Breast epithelium (tissue), 3 donors: ENCODE data around the gene COCH.

Experiments
- CTCF ChIP-seq, 3 donors: fragments of 450-650 bp; IDR thresholded peaks; one replicate each; pipeline ENCODE4 v1.5.1; 2016 to 2017; ENCODE audit warnings: antibody characterized with exemption in 3 of 3, mild to moderate bottlenecking in 3 of 3, moderate library complexity in 3 of 3
- POLR2A ChIP-seq: fragments of 450-650 bp; IDR thresholded peaks from one replicate; pipeline ENCODE4 v1.6.1; 2016; ENCODE audit warnings: antibody characterized with exemption, mild to moderate bottlenecking, moderate library complexity
- POLR2AphosphoS5 ChIP-seq, 3 donors: sonication (generic); formaldehyde crosslinking; IDR thresholded peaks; one replicate each; pipeline ENCODE4 v1.6.1; 2017; ENCODE audit warnings: antibody characterized with exemption in 3 of 3

- TF ChIP-seq CTCF (IDR thresholded peaks at IDR 0.05) = no peak
- no peak for TF ChIP-seq POLR2AphosphoS5 (IDR thresholded peaks at IDR 0.05)
- TF ChIP-seq POLR2A = no peak
Measured at GRCh38 chr14:30921305-30921704, 46.9 kb downstream of the COCH start.
